ENCODE data around the gene ABR. TPM values are rescaled to one million over a fixed set of nuclear protein-coding genes. Genes with fewer than 3 reads are reported as not detected.

ABR gene
- total RNA-seq, 1 donor from 2014 or later: 70.9 TPM

GRCh38 chr17:1169929-1170312, 9.9 kb downstream of the ABR start:
- Mint-ChIP-seq H3K4me3 (ENCODE audit: unreplicated experiment) (no peak overlapping the region), H3K36me3 (ENCODE audit: low read depth, unreplicated experiment) (peaks cover 12% of the 10 kb centered on the region), H3K27me3 (ENCODE audit: low read depth, unreplicated experiment) (peaks cover 7% of the 10 kb centered on the region), H3K4me1 (ENCODE audit: low read depth, unreplicated experiment) (no peaks in the 10 kb centered on the region), H3K27ac (ENCODE audit: unreplicated experiment) (no peak overlapping the region), H3K9me3 (ENCODE audit: unreplicated experiment) (no peaks in the 10 kb centered on the region)
- Histone ChIP-seq H4K20me1 (ENCODE audit: insufficient read depth, low read length) (peaks cover 70% of the 10 kb centered on the region), H3K9me3 (ENCODE audit: insufficient read depth, low read depth, low read length) (no peaks in the 10 kb centered on the region), H3K4me3 (ENCODE audit: insufficient read depth, low read depth, low read length) (no peak overlapping the region), H3K4me1 (ENCODE audit: insufficient read depth, low read length) (no peaks in the 10 kb centered on the region), H3K36me3 (ENCODE audit: insufficient read depth, low read length) (no peaks in the 10 kb centered on the region), H2AFZ (ENCODE audit: low read depth, low read length) (no peak overlapping the region), H3K27ac (ENCODE audit: low read depth, low read length) (no peak overlapping the region), H3K79me2 (ENCODE audit: insufficient read depth, low read length) (peaks cover 9% of the 10 kb centered on the region), H3K27me3 (ENCODE audit: insufficient read depth, low read length) (no peaks in the 10 kb centered on the region), H3K4me2 (ENCODE audit: low read length) (no peak overlapping the region), H3K9ac (ENCODE audit: low read length) (no peak overlapping the region)
- FAIRE-seq: no peak
- no peak for DNase-seq (ENCODE audit: low read depth)
- TF ChIP-seq CTCF (IDR thresholded peaks at IDR 0.05; ENCODE audit: insufficient read depth, low read depth, low read length): no peak
- TF ChIP-seq EZH2 (IDR thresholded peaks at IDR 0.05; ENCODE audit: insufficient read depth, low read length): no peak

DNA sequence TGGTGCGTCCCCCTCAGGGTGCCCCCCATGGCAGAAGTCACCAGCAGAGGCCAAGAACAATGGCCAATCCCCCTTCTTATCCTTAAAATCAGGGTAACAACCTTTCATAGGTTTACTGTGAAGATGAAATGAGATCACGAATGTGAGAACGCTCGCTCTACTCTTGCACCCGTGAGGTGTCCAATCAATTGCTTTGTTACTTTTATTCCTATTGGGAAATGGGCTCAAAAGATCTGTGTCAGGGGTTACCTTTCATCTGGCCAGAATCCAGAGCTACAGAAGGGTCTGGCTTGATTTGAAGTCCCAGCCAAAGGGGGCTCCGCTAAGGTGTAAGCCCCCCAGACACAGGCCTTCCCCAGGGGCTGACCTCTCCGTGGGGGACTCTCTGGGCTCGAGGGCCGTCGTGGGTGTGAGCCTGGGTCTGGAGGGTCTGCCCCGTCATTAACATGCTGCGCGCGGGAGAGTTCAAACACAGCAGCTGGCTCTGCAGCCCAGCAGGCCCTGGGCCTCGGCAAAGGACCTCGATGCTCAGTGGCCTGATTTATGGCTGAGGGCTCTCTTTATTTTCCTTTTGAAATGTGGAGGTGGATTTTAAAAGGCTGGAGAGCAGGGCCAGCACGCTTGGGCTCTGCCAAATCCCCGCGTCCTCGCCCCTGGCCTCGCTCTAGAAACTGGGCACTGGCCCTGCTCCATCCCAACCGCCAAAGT, 10.4 kb downstream of the ABR start:
- TF ChIP-seq CTCF (IDR thresholded peaks at IDR 0.05; ENCODE audit: insufficient read depth, low read depth, low read length) (no peak), EZH2 (IDR thresholded peaks at IDR 0.05; ENCODE audit: insufficient read depth, low read length) (no peak)
- no peak for DNase-seq (ENCODE audit: low read depth)
- Histone ChIP-seq H3K9me3 (ENCODE audit: insufficient read depth, low read depth, low read length) (no peaks in the 10 kb centered on the region), H3K9ac (ENCODE audit: low read length) (no peak overlapping the region), H3K79me2 (ENCODE audit: insufficient read depth, low read length) (peaks cover 9% of the 10 kb centered on the region), H3K27me3 (ENCODE audit: insufficient read depth, low read length) (no peaks in the 10 kb centered on the region), H3K36me3 (ENCODE audit: insufficient read depth, low read length) (no peaks in the 10 kb centered on the region), H3K4me2 (ENCODE audit: low read length) (no peak overlapping the region), H3K27ac (ENCODE audit: low read depth, low read length) (no peak overlapping the region), H2AFZ (ENCODE audit: low read depth, low read length) (no peak overlapping the region), H3K4me1 (ENCODE audit: insufficient read depth, low read length) (no peaks in the 10 kb centered on the region), H4K20me1 (ENCODE audit: insufficient read depth, low read length) (peaks cover 68% of the 10 kb centered on the region), H3K4me3 (ENCODE audit: insufficient read depth, low read depth, low read length) (no peak overlapping the region)
- no peak overlapping the region for H3K27ac Mint-ChIP-seq (ENCODE audit: unreplicated experiment)
- H3K36me3 Mint-ChIP-seq (ENCODE audit: low read depth, unreplicated experiment): peaks cover 12% of the 10 kb centered on the region
- H3K9me3 Mint-ChIP-seq (ENCODE audit: unreplicated experiment): no peaks in the 10 kb centered on the region
- FAIRE-seq: no peak
- H3K4me3 Mint-ChIP-seq (ENCODE audit: unreplicated experiment): peak overlapping the region; percentile 28
- no peaks in the 10 kb centered on the region for H3K4me1 Mint-ChIP-seq (ENCODE audit: low read depth, unreplicated experiment)
- H3K27me3 Mint-ChIP-seq (ENCODE audit: low read depth, unreplicated experiment): peaks cover 3% of the 10 kb centered on the region

DNA sequence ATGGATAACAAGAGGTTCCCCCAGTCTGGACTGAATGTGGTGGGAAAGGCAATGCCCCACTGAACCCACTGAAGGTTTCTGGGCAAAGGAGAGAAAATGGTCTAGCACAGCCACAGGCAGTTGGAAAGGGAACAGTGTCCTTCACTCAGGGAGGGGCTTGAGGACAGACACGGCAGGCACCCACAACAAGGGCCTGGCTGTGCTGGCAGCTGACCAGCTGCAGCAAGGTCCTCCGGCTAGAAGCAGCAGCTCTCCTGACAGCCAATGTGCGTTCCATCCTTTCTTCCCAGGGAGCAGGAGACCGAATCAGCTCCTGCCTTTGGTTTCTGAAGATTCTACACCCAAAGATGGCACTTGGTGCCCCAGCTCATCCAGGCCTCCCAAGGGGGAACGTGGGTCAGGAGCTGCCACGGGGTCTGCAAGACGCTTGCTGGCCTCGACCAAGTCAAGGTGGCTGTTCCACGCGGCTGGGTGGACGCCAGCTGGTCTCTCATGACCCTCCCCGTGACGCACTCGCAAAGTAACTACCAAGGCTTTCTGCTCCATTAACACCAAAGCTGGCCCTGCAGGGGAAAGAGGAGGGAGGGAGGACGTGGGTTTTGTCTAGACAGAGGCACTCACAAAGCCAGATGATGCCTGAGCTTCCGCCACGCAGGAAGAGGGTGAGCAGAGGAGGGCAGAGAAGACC, 11.1 kb downstream of the ABR start:
- no peak overlapping the region for H3K4me3 ChIP-seq (ENCODE audit: insufficient read depth, low read depth, low read length)
- Mint-ChIP-seq H3K9me3 (ENCODE audit: unreplicated experiment) (no peaks in the 10 kb centered on the region), H3K4me1 (ENCODE audit: low read depth, unreplicated experiment) (no peaks in the 10 kb centered on the region), H3K27ac (ENCODE audit: unreplicated experiment) (no peak overlapping the region), H3K36me3 (ENCODE audit: low read depth, unreplicated experiment) (peaks cover 12% of the 10 kb centered on the region), H3K27me3 (ENCODE audit: low read depth, unreplicated experiment) (peaks cover 2% of the 10 kb centered on the region), H3K4me3 (ENCODE audit: unreplicated experiment) (no peak overlapping the region)
- no peak overlapping the region for H3K4me2 ChIP-seq (ENCODE audit: low read length)
- H3K9ac ChIP-seq (ENCODE audit: low read length): no peak overlapping the region
- no peak overlapping the region for H3K27ac ChIP-seq (ENCODE audit: low read depth, low read length)
- H3K36me3 ChIP-seq (ENCODE audit: insufficient read depth, low read length): no peaks in the 10 kb centered on the region
- no peak overlapping the region for H2AFZ ChIP-seq (ENCODE audit: low read depth, low read length)
- H3K27me3 ChIP-seq (ENCODE audit: insufficient read depth, low read length): no peaks in the 10 kb centered on the region
- no peaks in the 10 kb centered on the region for H3K4me1 ChIP-seq (ENCODE audit: insufficient read depth, low read length)
- TF ChIP-seq CTCF (IDR thresholded peaks at IDR 0.05; ENCODE audit: insufficient read depth, low read depth, low read length) (no peak), EZH2 (IDR thresholded peaks at IDR 0.05; ENCODE audit: insufficient read depth, low read length) (no peak)
- FAIRE-seq: no peak
- peaks cover 9% of the 10 kb centered on the region for H3K79me2 ChIP-seq (ENCODE audit: insufficient read depth, low read length)
- H4K20me1 ChIP-seq (ENCODE audit: insufficient read depth, low read length): peaks cover 61% of the 10 kb centered on the region
- H3K9me3 ChIP-seq (ENCODE audit: insufficient read depth, low read depth, low read length): no peaks in the 10 kb centered on the region
- no peak for DNase-seq (ENCODE audit: low read depth)

Measured in astrocyte (in vitro differentiated cells and primary cell).